Measurements from ENCODE around the gene TBC1D19. TPM values are rescaled to one million over a fixed set of nuclear protein-coding genes. Genes with fewer than 3 reads are reported as not detected.
A peak's percentile ranks its signal among the peaks of the same experiment; 100 is the strongest.

Gene TBC1D19
- total RNA-seq, 4 donors from 2014 or later, result 9.5 to 24.9 (median 11.2) TPM

- Histone ChIP-seq H3K27ac (replicated peaks in 1 of 4) (no peak overlapping the region), H3K27me3 (no peaks in the 10 kb centered on the region), H3K4me1 (no peaks in the 10 kb centered on the region), H3K36me3 (peaks cover 0 to 3% (median 0%) of the 10 kb centered on the region in 4 donors), H3K4me3 (no peak overlapping the region), H3K9me3 (no peaks in the 10 kb centered on the region)
- intact Hi-C loops (cut with DNase I), result loop anchor here (5.0 kb wide), 1 partner anchor 258 kb away; no protein-coding TSS in a partner anchor
- 100% methylated on average over 1 of the region's 1 CpG for WGBS
- TF ChIP-seq EP300 (IDR thresholded peaks at IDR 0.05) (no peak), POLR2AphosphoS5 (IDR thresholded peaks at IDR 0.05) (no peak), POLR2A (IDR thresholded peaks at IDR 0.05; ENCODE audit: low read depth) (no peak)
- TF ChIP-seq, protein P1, sequence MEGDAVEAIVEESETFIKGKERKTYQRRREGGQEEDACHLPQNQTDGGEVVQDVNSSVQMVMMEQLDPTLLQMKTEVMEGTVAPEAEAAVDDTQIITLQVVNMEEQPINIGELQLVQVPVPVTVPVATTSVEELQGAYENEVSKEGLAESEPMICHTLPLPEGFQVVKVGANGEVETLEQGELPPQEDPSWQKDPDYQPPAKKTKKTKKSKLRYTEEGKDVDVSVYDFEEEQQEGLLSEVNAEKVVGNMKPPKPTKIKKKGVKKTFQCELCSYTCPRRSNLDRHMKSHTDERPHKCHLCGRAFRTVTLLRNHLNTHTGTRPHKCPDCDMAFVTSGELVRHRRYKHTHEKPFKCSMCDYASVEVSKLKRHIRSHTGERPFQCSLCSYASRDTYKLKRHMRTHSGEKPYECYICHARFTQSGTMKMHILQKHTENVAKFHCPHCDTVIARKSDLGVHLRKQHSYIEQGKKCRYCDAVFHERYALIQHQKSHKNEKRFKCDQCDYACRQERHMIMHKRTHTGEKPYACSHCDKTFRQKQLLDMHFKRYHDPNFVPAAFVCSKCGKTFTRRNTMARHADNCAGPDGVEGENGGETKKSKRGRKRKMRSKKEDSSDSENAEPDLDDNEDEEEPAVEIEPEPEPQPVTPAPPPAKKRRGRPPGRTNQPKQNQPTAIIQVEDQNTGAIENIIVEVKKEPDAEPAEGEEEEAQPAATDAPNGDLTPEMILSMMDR (IDR thresholded peaks at IDR 0.05), result no peak
- DNase-seq (ENCODE audit: extremely low spot score), result no peak
Measured at GRCh38 chr4:26715636-26716242, 131.9 kb downstream of the TBC1D19 start.

DNA sequence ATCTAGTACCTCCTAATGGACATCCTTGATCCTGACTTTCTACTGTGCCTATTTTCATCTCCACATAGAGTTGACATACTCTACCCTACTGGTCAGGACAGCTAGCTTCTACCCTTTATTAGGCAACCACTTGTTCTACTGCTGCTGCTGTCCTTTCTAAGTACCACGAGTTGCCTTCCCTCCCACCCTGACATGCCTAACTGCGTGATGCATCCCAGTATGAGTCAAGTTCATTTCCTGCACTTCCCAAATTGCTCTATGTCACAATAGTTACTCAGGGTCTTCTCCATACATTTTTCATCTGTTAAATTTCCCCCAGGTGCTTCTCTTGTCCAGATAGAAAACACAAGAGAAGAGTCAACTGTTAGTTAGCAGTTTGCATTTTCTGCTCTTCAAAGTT lies 133.4 kb downstream of the TBC1D19 start:
- H3K36me3 ChIP-seq, result peaks cover 0 to 3% (median 0%) of the 10 kb centered on the region in 4 donors
- TF ChIP-seq, protein P1 (IDR thresholded peaks at IDR 0.05), result no peak
- TF ChIP-seq POLR2A (IDR thresholded peaks at IDR 0.05; ENCODE audit: low read depth) (no peak), EP300 (IDR thresholded peaks at IDR 0.05) (no peak), POLR2AphosphoS5 (IDR thresholded peaks at IDR 0.05) (no peak)
- H3K27me3 ChIP-seq, result no peaks in the 10 kb centered on the region
- no peaks in the 10 kb centered on the region for H3K4me1 ChIP-seq
- no peak for DNase-seq (ENCODE audit: extremely low spot score)
- H3K9me3 ChIP-seq, result no peaks in the 10 kb centered on the region
- 70% methylated on average over 2 of the region's 2 CpGs for WGBS
- H3K27ac ChIP-seq (replicated peaks in 1 of 4), result no peak overlapping the region
- intact Hi-C loops (cut with DNase I), result loop anchor here (5.0 kb wide), 1 partner anchor 260 kb away; no protein-coding TSS in a partner anchor
- H3K4me3 ChIP-seq, result no peak overlapping the region

DNA sequence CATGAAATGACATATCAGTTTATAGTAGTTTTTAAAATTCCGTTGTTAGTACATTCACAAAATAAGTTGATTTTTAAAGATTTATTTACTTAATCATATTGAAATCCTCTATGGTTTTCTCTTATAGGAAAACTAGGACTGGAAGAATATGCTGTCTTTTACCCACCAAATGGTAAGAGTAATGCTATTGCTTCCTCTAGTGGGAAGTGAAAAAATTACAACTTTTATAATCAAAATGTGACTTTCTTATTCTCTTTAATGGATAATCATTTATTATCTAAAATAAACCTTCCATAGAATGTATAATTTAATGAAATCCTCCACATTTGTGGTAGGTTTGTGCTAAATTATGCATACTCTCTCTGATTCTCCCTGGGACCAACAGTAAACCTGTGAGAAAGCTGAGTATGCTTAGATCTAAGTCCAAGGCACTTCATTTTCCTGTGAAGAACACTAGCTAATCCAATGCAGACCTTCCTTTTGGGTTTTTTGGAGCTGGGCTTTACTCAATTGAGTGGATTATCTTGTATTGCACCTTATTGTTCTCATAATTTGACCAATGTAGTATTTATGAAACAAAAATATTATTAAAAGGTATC lies 136.2 kb downstream of the TBC1D19 start:
- H3K9me3 ChIP-seq, result no peaks in the 10 kb centered on the region
- TF ChIP-seq, protein P1 (IDR thresholded peaks at IDR 0.05), result peak; percentile 50 to 65 (median 57)
- TF ChIP-seq POLR2AphosphoS5 (IDR thresholded peaks at IDR 0.05), result no peak
- TF ChIP-seq POLR2A (IDR thresholded peaks at IDR 0.05; ENCODE audit: low read depth), result no peak
- TF ChIP-seq EP300 (IDR thresholded peaks at IDR 0.05), result no peak
- peaks cover 0 to 3% (median 0%) of the 10 kb centered on the region in 4 donors for H3K36me3 ChIP-seq
- no peaks in the 10 kb centered on the region for H3K27me3 ChIP-seq
- WGBS, result 52% methylated on average over 1 of the region's 1 CpG
- DNase-seq (ENCODE audit: extremely low spot score), result no peak
- H3K4me1 ChIP-seq, result no peaks in the 10 kb centered on the region
- intact Hi-C loops (cut with DNase I), result loop anchor here (5.0 kb wide), 1 partner anchor 263 kb away; no protein-coding TSS in a partner anchor
- H3K27ac ChIP-seq (replicated peaks in 1 of 4), result no peak overlapping the region
- no peak overlapping the region for H3K4me3 ChIP-seq

- intact Hi-C loops (cut with DNase I), result no loop called here
- no peaks in the 10 kb centered on the region for H3K9me3 ChIP-seq
- TF ChIP-seq POLR2AphosphoS5 (IDR thresholded peaks at IDR 0.05), result no peak
- H3K4me3 ChIP-seq, result no peak overlapping the region
- no peaks in the 10 kb centered on the region for H3K4me1 ChIP-seq
- no peak for DNase-seq (ENCODE audit: extremely low spot score)
- H3K27ac ChIP-seq (replicated peaks in 1 of 4), result no peak overlapping the region
- 78% methylated on average over 1 of the region's 1 CpG for WGBS
- peaks cover 0 to 9% (median 0%) of the 10 kb centered on the region in 4 donors for H3K36me3 ChIP-seq
- H3K27me3 ChIP-seq, result no peaks in the 10 kb centered on the region
Measured at GRCh38 chr4:26721685-26722084, 137.8 kb downstream of the TBC1D19 start.

DNA sequence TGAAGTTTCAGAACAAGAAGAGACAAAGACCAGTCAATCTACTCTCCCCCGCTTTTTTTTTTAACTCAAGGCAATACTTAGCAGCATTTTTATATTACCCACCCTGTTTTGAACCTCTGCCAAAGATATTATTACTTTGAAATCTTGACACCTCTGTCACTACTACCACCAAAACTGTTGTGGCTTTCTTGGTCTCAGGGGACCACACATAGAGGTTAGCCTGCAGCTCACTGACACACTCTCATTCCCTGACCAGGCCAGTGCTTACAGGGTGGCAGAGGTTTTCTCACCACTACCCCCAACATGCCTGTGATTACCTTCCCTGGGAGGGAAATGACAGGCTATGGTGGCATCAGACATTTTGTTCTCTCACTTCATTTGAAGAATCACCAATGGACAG lies 139.3 kb downstream of the TBC1D19 start:
- H3K27me3 ChIP-seq, result no peaks in the 10 kb centered on the region
- TF ChIP-seq POLR2A (IDR thresholded peaks at IDR 0.05; ENCODE audit: low read depth) (no peak), EP300 (IDR thresholded peaks at IDR 0.05) (no peak), POLR2AphosphoS5 (IDR thresholded peaks at IDR 0.05) (no peak)
- TF ChIP-seq, protein P1 (IDR thresholded peaks at IDR 0.05), result no peak
- peaks cover 0 to 9% (median 0%) of the 10 kb centered on the region in 4 donors for H3K36me3 ChIP-seq
- 90% methylated on average over 1 of the region's 1 CpG for WGBS
- no peak for DNase-seq (ENCODE audit: extremely low spot score)
- no peaks in the 10 kb centered on the region for H3K9me3 ChIP-seq
- H3K27ac ChIP-seq (replicated peaks in 1 of 4), result no peak overlapping the region
- no peaks in the 10 kb centered on the region for H3K4me1 ChIP-seq
- H3K4me3 ChIP-seq, result no peak overlapping the region
- intact Hi-C loops (cut with DNase I), result no loop called here
